Liver (tissue), 9 donors: ENCODE measurements around the gene CHL1. TPM values are rescaled to one million over a fixed set of nuclear protein-coding genes. Genes with fewer than 3 reads are reported as not detected.

ENCODE experiments used
- DNase-seq: peaks from one replicate; pipeline ENCODE4 v3.0.0-alpha.2; 2017; ENCODE audit warnings: low spot score
- H3K27ac ChIP-seq, 2 donors: one replicate each; pipeline ENCODE4 v1.7.0; 2013; ENCODE audit warnings: inconsistent platforms in 2 of 2, low read length in 2 of 2, control low read depth in 1 of 2, low read depth in 1 of 2, mild to moderate bottlenecking in 1 of 2
- H3K27me3 ChIP-seq, 4 donors: one replicate each; pipeline versions ENCODE4 v1.6.1 to v1.7.0; 2013; ENCODE audit warnings: low read length in 3 of 4, inconsistent platforms in 1 of 4, mild to moderate bottlenecking in 1 of 4, moderate library complexity in 1 of 4; ENCODE audit not compliant: control insufficient read depth in 4 of 4, insufficient read depth in 4 of 4
- H3K36me3 ChIP-seq, 4 donors: one replicate each; pipeline versions ENCODE4 v1.6.1 to v1.7.0; 2013; ENCODE audit warnings: low read length in 3 of 4, mild to moderate bottlenecking in 3 of 4, low read depth in 1 of 4, moderate library complexity in 1 of 4; ENCODE audit not compliant: control insufficient read depth in 4 of 4, insufficient read depth in 3 of 4
- H3K4me1 ChIP-seq, 4 donors: one replicate each; pipeline versions ENCODE4 v1.6.1 to v1.7.0; 2013; ENCODE audit warnings: low read length in 3 of 4, mild to moderate bottlenecking in 3 of 4, moderate library complexity in 1 of 4; ENCODE audit not compliant: control insufficient read depth in 4 of 4, insufficient read depth in 4 of 4
- H3K4me3 ChIP-seq, 3 donors: one replicate each; pipeline versions ENCODE4 v1.6.1 to v1.7.0; 2013; ENCODE audit warnings: low read length in 3 of 3, control low read depth in 1 of 3, low read depth in 1 of 3, mild to moderate bottlenecking in 1 of 3
- H3K9ac ChIP-seq, 2 donors: one replicate each; pipeline ENCODE4 v1.7.0; 2013; ENCODE audit warnings: low read length in 2 of 2, mild to moderate bottlenecking in 2 of 2, moderate library complexity in 2 of 2, control low read depth in 1 of 2, low read depth in 1 of 2
- H3K9me3 ChIP-seq, 4 donors: one replicate each; pipeline versions ENCODE4 v1.6.1 to v1.7.0; 2013; ENCODE audit warnings: low read length in 3 of 4; ENCODE audit not compliant: control insufficient read depth in 4 of 4
- ATF3 ChIP-seq: IDR thresholded peaks from 2 replicates; pipeline ENCODE4 v1.6.1; 2016; ENCODE audit warnings: antibody characterized with exemption
- CTCF ChIP-seq: fragments of 150-350 bp; IDR thresholded peaks from 2 replicates; pipeline ENCODE4 v1.5.1; 2017; ENCODE audit warnings: improper control_type of control experiment, low read depth, low read length; ENCODE audit not compliant: missing input control
- EGR1 ChIP-seq, 2 donors: IDR thresholded peaks; 2 replicates each; pipeline ENCODE4 v1.6.1; 2016 to 2018; ENCODE audit warnings: antibody characterized with exemption in 2 of 2, low read depth in 2 of 2
- FOXA1 ChIP-seq: IDR thresholded peaks from 2 replicates; pipeline ENCODE4 v1.6.1; 2016; ENCODE audit warnings: antibody characterized with exemption
- FOXA2 ChIP-seq: IDR thresholded peaks from 2 replicates; pipeline ENCODE4 v1.6.1; 2016; ENCODE audit warnings: antibody characterized with exemption
- GABPA ChIP-seq, 2 donors: IDR thresholded peaks in 1 of 2; conservative IDR thresholded peaks in 1 of 2; 2 replicates each; pipeline ENCODE4 v1.6.1; 2016; ENCODE audit warnings: antibody characterized with exemption in 2 of 2, mild to moderate bottlenecking in 1 of 2, moderate library complexity in 1 of 2
- HNF4G ChIP-seq: IDR thresholded peaks from 2 replicates; pipeline ENCODE4 v1.6.1; 2016; ENCODE audit warnings: antibody characterized with exemption
- NR2F2 ChIP-seq: IDR thresholded peaks from 2 replicates; pipeline ENCODE4 v1.6.1; 2016; ENCODE audit warnings: antibody characterized with exemption
- RAD21 ChIP-seq, 2 donors: IDR thresholded peaks; 2 replicates each; pipeline ENCODE4 v1.6.1; 2016; ENCODE audit warnings: antibody characterized with exemption in 2 of 2, mild to moderate bottlenecking in 2 of 2
- WGBS: extraction: QIAGEN DNeasy Blood & Tissue Kit; methylation state at CpG from one replicate; pipeline ENCODE4 v1.1.7; 2013; 5-methylcytosine and 5-hydroxymethylcytosine counted together
- polyA plus RNA-seq, 2 donors: library from polyadenylated mRNA; stranded (reverse) in 1 of 2; unstranded in 1 of 2; fragments of 200-250 nt in 1 of 2; fragments of >200 nt in 1 of 2; fragmentation: Nextera tagmentation in 1 of 2; extraction: Ambion mirVana in 1 of 2; gene quantifications; one replicate each; pipeline versions ENCODE4 v1.2.1 to v1.2.3, GENCODE V29; 2013 to 2015
- total RNA-seq, 2 donors: library from RNA; depleted of rRNA; stranded (reverse); fragments of >200 nt; gene quantifications; one replicate each; pipeline ENCODE4 v1.2.3, GENCODE V29; 2014
- TF ChIP-seq, protein P1 (sequence below): IDR thresholded peaks from 2 replicates; pipeline ENCODE4 v1.6.1; 2016; ENCODE audit warnings: antibody characterized with exemption
- TF ChIP-seq, protein P2 (sequence below): IDR thresholded peaks from 2 replicates; pipeline ENCODE4 v1.6.1; 2016; ENCODE audit warnings: antibody characterized with exemption, mild to moderate bottlenecking
- TF ChIP-seq, protein P3 (sequence below): IDR thresholded peaks from 2 replicates; pipeline ENCODE4 v1.6.1; 2016; ENCODE audit warnings: antibody characterized with exemption
- donor health status: healthy.
- donor health status: healthy.
- donor health status: healthy.
- donor health status: healthy.
- donor health status: healthy.

Gene CHL1
- total and polyA plus RNA-seq, 4 donors, result 0.03 to 8.1 (median 0.66) TPM

- no peak overlapping the region for H3K4me3 ChIP-seq
- no peak overlapping the region for H3K27ac ChIP-seq
- H3K9ac ChIP-seq, result no peak overlapping the region
- 33% methylated on average over 3 of the region's 3 CpGs for WGBS
- no peak for TF ChIP-seq CTCF
- TF ChIP-seq, protein P1, sequence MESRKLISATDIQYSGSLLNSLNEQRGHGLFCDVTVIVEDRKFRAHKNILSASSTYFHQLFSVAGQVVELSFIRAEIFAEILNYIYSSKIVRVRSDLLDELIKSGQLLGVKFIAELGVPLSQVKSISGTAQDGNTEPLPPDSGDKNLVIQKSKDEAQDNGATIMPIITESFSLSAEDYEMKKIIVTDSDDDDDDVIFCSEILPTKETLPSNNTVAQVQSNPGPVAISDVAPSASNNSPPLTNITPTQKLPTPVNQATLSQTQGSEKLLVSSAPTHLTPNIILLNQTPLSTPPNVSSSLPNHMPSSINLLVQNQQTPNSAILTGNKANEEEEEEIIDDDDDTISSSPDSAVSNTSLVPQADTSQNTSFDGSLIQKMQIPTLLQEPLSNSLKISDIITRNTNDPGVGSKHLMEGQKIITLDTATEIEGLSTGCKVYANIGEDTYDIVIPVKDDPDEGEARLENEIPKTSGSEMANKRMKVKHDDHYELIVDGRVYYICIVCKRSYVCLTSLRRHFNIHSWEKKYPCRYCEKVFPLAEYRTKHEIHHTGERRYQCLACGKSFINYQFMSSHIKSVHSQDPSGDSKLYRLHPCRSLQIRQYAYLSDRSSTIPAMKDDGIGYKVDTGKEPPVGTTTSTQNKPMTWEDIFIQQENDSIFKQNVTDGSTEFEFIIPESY, result no peak
- TF ChIP-seq FOXA2, result no peak
- no peaks in the 10 kb centered on the region for H3K36me3 ChIP-seq
- H3K27me3 ChIP-seq, result peaks cover 0 to 2% (median 0%) of the 10 kb centered on the region in 4 donors
- DNase-seq, result no peak
- H3K9me3 ChIP-seq, result no peaks in the 10 kb centered on the region
- H3K4me1 ChIP-seq, result no peaks in the 10 kb centered on the region
These were observed 238.6 kb downstream of the CHL1 start for GRCh38 chr3:435161-435560.

DNA sequence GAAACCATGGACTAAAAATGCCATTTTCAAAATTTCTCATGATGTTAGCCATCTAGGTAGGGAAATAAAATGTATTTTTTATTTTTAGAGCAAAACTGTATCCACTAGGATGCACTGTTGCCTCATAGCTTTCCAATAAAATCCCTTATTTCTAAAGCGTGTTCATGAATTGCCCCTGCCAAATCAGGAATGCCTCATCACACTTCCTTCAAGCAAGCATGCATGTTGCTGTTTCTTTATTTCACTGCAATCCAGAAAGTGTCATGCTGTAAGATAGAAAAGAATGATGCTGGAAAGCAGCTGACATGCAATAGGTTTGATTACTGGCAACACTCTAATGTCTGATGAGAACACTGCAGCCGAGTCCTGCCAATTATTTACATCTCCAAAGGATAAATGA, 239.5 kb downstream of the CHL1 start:
- DNase-seq, result no peak

DNA sequence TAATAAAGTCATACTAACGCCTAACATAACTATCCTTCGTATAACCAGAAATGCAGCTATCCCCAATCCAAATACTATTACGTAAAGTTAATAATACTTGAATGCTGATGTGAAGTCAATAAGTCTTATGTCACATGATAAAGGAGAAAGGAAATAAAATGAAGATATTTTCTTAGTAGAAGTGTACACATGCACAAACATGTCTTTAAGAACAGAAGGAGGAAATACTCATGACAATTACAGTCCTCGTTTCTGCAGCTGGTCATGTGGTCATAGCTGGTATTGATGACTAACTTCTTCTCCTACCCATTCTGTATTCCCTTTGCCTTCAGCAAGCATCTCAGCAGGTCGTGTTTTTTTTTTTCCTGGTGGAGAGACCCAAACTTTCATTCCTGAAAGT, 244.3 kb downstream of the CHL1 start:
- H3K4me1 ChIP-seq, result no peaks in the 10 kb centered on the region
- no peak overlapping the region for H3K4me3 ChIP-seq
- H3K36me3 ChIP-seq, result no peaks in the 10 kb centered on the region
- no peak overlapping the region for H3K9ac ChIP-seq
- no peak for DNase-seq
- H3K27ac ChIP-seq, result no peak overlapping the region
- peaks cover 0 to 2% (median 0%) of the 10 kb centered on the region in 4 donors for H3K27me3 ChIP-seq
- 73% methylated on average over 5 of the region's 5 CpGs for WGBS
- H3K9me3 ChIP-seq, result peaks cover 0 to 1% (median 0%) of the 10 kb centered on the region in 4 donors
- TF ChIP-seq GABPA (IDR thresholded peaks at IDR 0.05 in 1 of 2, conservative IDR thresholded peaks at IDR 0.05 in 1 of 2) (no peak), FOXA1 (no peak), HNF4G (no peak), EGR1 (IDR thresholded peaks at IDR 0.05; ENCODE audit: low read depth in 2 of 2) (no peak), RAD21 (IDR thresholded peaks at IDR 0.05) (no peak)
- TF ChIP-seq, protein P1, result no peak
- TF ChIP-seq, protein P2, sequence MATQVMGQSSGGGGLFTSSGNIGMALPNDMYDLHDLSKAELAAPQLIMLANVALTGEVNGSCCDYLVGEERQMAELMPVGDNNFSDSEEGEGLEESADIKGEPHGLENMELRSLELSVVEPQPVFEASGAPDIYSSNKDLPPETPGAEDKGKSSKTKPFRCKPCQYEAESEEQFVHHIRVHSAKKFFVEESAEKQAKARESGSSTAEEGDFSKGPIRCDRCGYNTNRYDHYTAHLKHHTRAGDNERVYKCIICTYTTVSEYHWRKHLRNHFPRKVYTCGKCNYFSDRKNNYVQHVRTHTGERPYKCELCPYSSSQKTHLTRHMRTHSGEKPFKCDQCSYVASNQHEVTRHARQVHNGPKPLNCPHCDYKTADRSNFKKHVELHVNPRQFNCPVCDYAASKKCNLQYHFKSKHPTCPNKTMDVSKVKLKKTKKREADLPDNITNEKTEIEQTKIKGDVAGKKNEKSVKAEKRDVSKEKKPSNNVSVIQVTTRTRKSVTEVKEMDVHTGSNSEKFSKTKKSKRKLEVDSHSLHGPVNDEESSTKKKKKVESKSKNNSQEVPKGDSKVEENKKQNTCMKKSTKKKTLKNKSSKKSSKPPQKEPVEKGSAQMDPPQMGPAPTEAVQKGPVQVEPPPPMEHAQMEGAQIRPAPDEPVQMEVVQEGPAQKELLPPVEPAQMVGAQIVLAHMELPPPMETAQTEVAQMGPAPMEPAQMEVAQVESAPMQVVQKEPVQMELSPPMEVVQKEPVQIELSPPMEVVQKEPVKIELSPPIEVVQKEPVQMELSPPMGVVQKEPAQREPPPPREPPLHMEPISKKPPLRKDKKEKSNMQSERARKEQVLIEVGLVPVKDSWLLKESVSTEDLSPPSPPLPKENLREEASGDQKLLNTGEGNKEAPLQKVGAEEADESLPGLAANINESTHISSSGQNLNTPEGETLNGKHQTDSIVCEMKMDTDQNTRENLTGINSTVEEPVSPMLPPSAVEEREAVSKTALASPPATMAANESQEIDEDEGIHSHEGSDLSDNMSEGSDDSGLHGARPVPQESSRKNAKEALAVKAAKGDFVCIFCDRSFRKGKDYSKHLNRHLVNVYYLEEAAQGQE, result no peak

More for the DNA sequence above, 239.5 kb downstream of the CHL1 start:
- Histone ChIP-seq H3K27me3 (peaks cover 0 to 2% (median 0%) of the 10 kb centered on the region in 4 donors), H3K9me3 (no peaks in the 10 kb centered on the region), H3K36me3 (no peaks in the 10 kb centered on the region), H3K27ac (no peak overlapping the region), H3K4me3 (no peak overlapping the region), H3K4me1 (no peaks in the 10 kb centered on the region), H3K9ac (no peak overlapping the region)
- WGBS, result 53% methylated on average over 2 of the region's 2 CpGs
- no peak for TF ChIP-seq NR2F2
- TF ChIP-seq, protein P1, result no peak
- TF ChIP-seq GABPA (IDR thresholded peaks at IDR 0.05 in 1 of 2, conservative IDR thresholded peaks at IDR 0.05 in 1 of 2), result no peak
- TF ChIP-seq ATF3, result no peak
- TF ChIP-seq, protein P3, sequence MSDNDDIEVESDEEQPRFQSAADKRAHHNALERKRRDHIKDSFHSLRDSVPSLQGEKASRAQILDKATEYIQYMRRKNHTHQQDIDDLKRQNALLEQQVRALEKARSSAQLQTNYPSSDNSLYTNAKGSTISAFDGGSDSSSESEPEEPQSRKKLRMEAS, result no peak
